KMS-11 (cell line): ENCODE data around the gene ADAMTS2.
"Not testable (repeated sequence)": the region's sequence is repeated elsewhere in the genome, so short reads cannot be mapped to it uniquely, and the experiment has no call there.

ENCODE experiments used
- H2AFZ ChIP-seq: fragments of 200-600 bp; sonication (generic); 2 replicates; pipeline ENCODE4 v1.6.1; 2016; ENCODE audit warnings: antibody characterized with exemption, mixed run types, low read depth
- H3K27ac ChIP-seq: fragments of 200-600 bp; sonication (generic); 2 replicates; pipeline ENCODE4 v1.6.1; 2016; ENCODE audit warnings: mild to moderate bottlenecking, mixed run types
- H3K27me3 ChIP-seq: fragments of 200-600 bp; sonication (generic); 2 replicates; pipeline ENCODE4 v1.6.1; 2017; ENCODE audit warnings: mild to moderate bottlenecking, low read depth, mixed run types, moderate library complexity; ENCODE audit not compliant: insufficient read depth
- H3K36me3 ChIP-seq: fragments of 200-600 bp; sonication (generic); 2 replicates; pipeline ENCODE4 v1.6.1; 2017; ENCODE audit warnings: mild to moderate bottlenecking, mixed run types; ENCODE audit not compliant: insufficient read depth
- H3K4me1 ChIP-seq: fragments of 200-600 bp; sonication (generic); 2 replicates; pipeline ENCODE4 v1.6.1; 2016; ENCODE audit warnings: mild to moderate bottlenecking, low read depth, mixed run types; ENCODE audit not compliant: poor library complexity, severe bottlenecking
- H3K4me2 ChIP-seq: fragments of 200-600 bp; sonication (generic); 2 replicates; pipeline ENCODE4 v1.7.0; 2016; ENCODE audit warnings: mild to moderate bottlenecking, mixed run types
- H3K4me3 ChIP-seq: fragments of 200-600 bp; sonication (generic); IDR thresholded peaks from 2 replicates; pipeline ENCODE4 v1.6.1; 2017; ENCODE audit warnings: low read depth, low read length, mixed read lengths; ENCODE audit not compliant: insufficient read depth
- H3K79me2 ChIP-seq: fragments of 200-600 bp; sonication (generic); 2 replicates; pipeline ENCODE4 v1.6.1; 2016; ENCODE audit warnings: low read depth, mixed run types; ENCODE audit not compliant: insufficient read depth
- H3K9ac ChIP-seq: fragments of 200-600 bp; sonication (generic); 2 replicates; pipeline ENCODE4 v1.6.1; 2016; ENCODE audit warnings: mild to moderate bottlenecking, mixed run types
- H4K20me1 ChIP-seq: fragments of 200-600 bp; sonication (generic); 2 replicates; pipeline ENCODE4 v1.6.1; 2016; ENCODE audit warnings: mild to moderate bottlenecking, mixed run types; ENCODE audit not compliant: insufficient read depth
- CTCF ChIP-seq: fragments of 200-600 bp; sonication (generic); conservative IDR thresholded peaks from 2 replicates; pipeline ENCODE4 v1.6.1; 2017; ENCODE audit warnings: low read depth, mild to moderate bottlenecking, antibody characterized with exemption, low read length, moderate library complexity, mixed read lengths

ADAMTS2 gene

GRCh38 chr5:179288101-179288808 is 57.0 kb downstream of the ADAMTS2 start:
- Histone ChIP-seq H4K20me1 (no peaks in the 10 kb centered on the region), H3K4me1 (no peaks in the 10 kb centered on the region), H3K36me3 (no peaks in the 10 kb centered on the region), H3K27ac (no peak overlapping the region), H3K4me3 (no peak overlapping the region), H3K9ac (no peak overlapping the region), H3K79me2 (no peaks in the 10 kb centered on the region), H3K4me2 (no peak overlapping the region), H3K27me3 (no peaks in the 10 kb centered on the region; the same call in 1 of the 2 replicates), H2AFZ (no peak overlapping the region)
- no peak for TF ChIP-seq CTCF

- Histone ChIP-seq H3K27ac (no peak overlapping the region), H3K9ac (no peak overlapping the region), H3K4me1 (no peaks in the 10 kb centered on the region), H3K36me3 (no peaks in the 10 kb centered on the region), H3K4me2 (no peak overlapping the region), H3K79me2 (no peaks in the 10 kb centered on the region), H3K27me3 (no peaks in the 10 kb centered on the region; the same call in 1 of the 2 replicates), H2AFZ (no peak overlapping the region), H4K20me1 (no peaks in the 10 kb centered on the region), H3K4me3 (no peak overlapping the region)
- no peak for TF ChIP-seq CTCF
These were observed 57.6 kb downstream of the ADAMTS2 start for GRCh38 chr5:179287631-179288030.

- H3K4me1 ChIP-seq, result no peaks in the 10 kb centered on the region
- H3K36me3 ChIP-seq, result no peaks in the 10 kb centered on the region
- no peak overlapping the region for H3K27ac ChIP-seq
- H2AFZ ChIP-seq, result no peak overlapping the region
- H4K20me1 ChIP-seq, result no peaks in the 10 kb centered on the region
- no peak overlapping the region for H3K4me2 ChIP-seq
- no peaks in the 10 kb centered on the region; the same call in 1 of the 2 replicates for H3K27me3 ChIP-seq
- H3K9ac ChIP-seq, result no peak overlapping the region
- H3K4me3 ChIP-seq, result no peak overlapping the region
- TF ChIP-seq CTCF, result no peak
- no peaks in the 10 kb centered on the region for H3K79me2 ChIP-seq
These were observed 58.2 kb downstream of the ADAMTS2 start for GRCh38 chr5:179287071-179287470.

- not testable (repeated sequence) for H3K4me1 ChIP-seq, H3K4me2 ChIP-seq, H3K36me3 ChIP-seq, H3K27ac ChIP-seq, H3K9ac ChIP-seq, H3K79me2 ChIP-seq, H2AFZ ChIP-seq, H3K4me3 ChIP-seq, H4K20me1 ChIP-seq, H3K27me3 ChIP-seq
These were observed 59.5 kb downstream of the ADAMTS2 start for GRCh38 chr5:179285776-179286162.
